Aorta (tissue), 5 donors: ENCODE measurements around the gene GPR35. TPM values are rescaled to one million over a fixed set of nuclear protein-coding genes. Genes with fewer than 3 reads are reported as not detected.

Experiments used
- ATAC-seq: fragments of 200-7000 bp; cut with Tn5 transposase; one replicate; pipeline ENCODE4 v1.9.1; 2022; ENCODE audit warnings: moderate library complexity; ENCODE audit not compliant: low FRiP score
- DNase-seq, 2 donors: peaks; one replicate each; pipeline ENCODE4 v3.0.0-alpha.2; 2020
- H3K27ac ChIP-seq, 2 donors: one replicate each; pipeline ENCODE4 v1.5.1; 2013; ENCODE audit warnings: low read length in 2 of 2, mild to moderate bottlenecking in 2 of 2, moderate library complexity in 2 of 2, control low read depth in 1 of 2, inconsistent platforms in 1 of 2, low read depth in 1 of 2
- H3K27me3 ChIP-seq, 2 donors: one replicate each; pipeline ENCODE4 v1.6.1; 2013; ENCODE audit warnings: control low read depth in 1 of 2, low read length in 1 of 2, mild to moderate bottlenecking in 1 of 2, moderate library complexity in 1 of 2; ENCODE audit not compliant: insufficient read depth in 2 of 2, control insufficient read depth in 1 of 2
- H3K36me3 ChIP-seq, 2 donors: one replicate each; pipeline ENCODE4 v1.6.1; 2013; ENCODE audit warnings: control low read depth in 1 of 2, low read length in 1 of 2, mild to moderate bottlenecking in 1 of 2; ENCODE audit not compliant: insufficient read depth in 2 of 2, control insufficient read depth in 1 of 2
- H3K4me1 ChIP-seq, 2 donors: one replicate each; pipeline ENCODE4 v1.6.1; 2013; ENCODE audit warnings: low read length in 2 of 2, control low read depth in 1 of 2, mild to moderate bottlenecking in 1 of 2, moderate library complexity in 1 of 2; ENCODE audit not compliant: insufficient read depth in 2 of 2, control insufficient read depth in 1 of 2
- H3K4me3 ChIP-seq, 2 donors: one replicate each; pipeline ENCODE4 v1.5.1; 2013; ENCODE audit warnings: low read length in 2 of 2, control low read depth in 1 of 2, mild to moderate bottlenecking in 1 of 2
- H3K9me3 ChIP-seq: one replicate; pipeline ENCODE4 v1.6.1; 2013; ENCODE audit warnings: mild to moderate bottlenecking, low read length; ENCODE audit not compliant: control insufficient read depth
- WGBS, 2 donors: extraction: QIAGEN DNeasy Blood & Tissue Kit; methylation state at CpG; one replicate each; pipeline ENCODE4 v1.1.7; 2013; 5-methylcytosine and 5-hydroxymethylcytosine counted together
- intact Hi-C, 2 donors: fragments of 100-400 bp; cut with DNase I; formaldehyde crosslinking; loops; one replicate each; pipeline versions ENCODE4 v1.14.2 to v1.15.0; 2022
- polyA plus RNA-seq, 2 donors: library from polyadenylated mRNA; stranded (reverse); fragments of 200-250 nt; gene quantifications; one replicate each; pipeline ENCODE4 v1.2.3, GENCODE V29; 2013
- total RNA-seq, 2 donors: library from RNA; stranded (reverse); fragmentation: NEBNext Ultra II Directional; extraction: Animal tissue kit (Norgen Biotek cat#: 25700); gene quantifications; one replicate each; pipeline ENCODE4 v1.2.1, GENCODE V29; 2021
- donor health status: healthy with polysubstance abuse.
- donor health status: Bipolar disorder and iron deficiency.
- donor health status: DM: no; HTN: no; CAD: no.
- donor health status: DM: no; HTN: no; CAD: no.
- donor health status: DM: yes; HTN: yes; CAD: no.

GPR35 gene
- total and polyA plus RNA-seq, 4 donors, result 2.1 to 14.5 (median 7.0) TPM

DNA sequence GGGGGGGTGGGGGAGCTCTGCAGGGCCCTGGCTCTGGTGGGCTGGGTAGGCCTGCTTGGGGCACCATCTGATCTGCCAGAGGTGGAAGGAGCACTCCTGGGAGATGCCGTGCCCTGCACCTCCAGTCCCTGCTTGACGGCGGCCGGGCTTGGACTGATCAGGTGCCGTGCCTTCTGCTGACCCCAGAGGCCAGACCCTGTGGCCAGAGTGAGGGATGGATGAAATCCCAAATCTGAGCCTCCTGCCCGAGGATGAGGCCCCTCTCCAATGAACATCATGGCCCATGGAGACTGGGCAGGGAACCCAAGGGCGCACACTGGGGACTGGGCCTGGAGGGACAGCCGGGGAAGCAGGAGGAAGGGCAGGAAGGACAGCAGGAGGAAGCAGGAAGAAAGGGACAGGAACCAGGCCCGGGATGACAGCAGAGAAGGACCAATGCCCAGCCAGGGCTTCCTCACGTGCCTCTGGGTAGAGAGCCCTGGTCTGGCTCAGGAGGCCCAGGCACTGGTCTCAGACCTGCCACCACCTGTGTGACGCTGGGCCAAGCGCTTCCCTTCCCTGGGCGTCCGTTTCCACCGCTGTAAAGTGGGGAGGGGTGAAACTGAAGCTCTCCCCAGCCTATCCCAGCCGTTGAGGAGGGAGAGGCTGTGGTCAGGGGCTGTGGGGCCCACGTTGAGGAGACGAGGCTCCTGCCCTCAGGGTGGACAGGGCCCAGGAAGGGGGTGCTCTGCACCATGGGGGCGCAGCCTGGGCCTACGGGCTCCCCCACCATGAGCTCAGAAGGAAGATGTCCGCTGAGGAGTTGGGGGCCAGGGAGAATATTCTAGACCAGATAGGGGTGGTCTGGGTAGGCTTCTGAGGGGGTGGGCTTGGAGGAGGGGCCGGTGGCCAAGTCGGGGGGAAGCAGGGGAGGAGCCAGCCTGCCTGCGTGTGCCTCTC lies 1.0 kb upstream of the GPR35 start:
- peak; percentile 42 to 58 for DNase-seq
- ATAC-seq, result peak; percentile 8
- 70 to 78% methylated on average over 21 to 24 of the region's 24 CpGs for WGBS, 2 donors
- Histone ChIP-seq H3K4me1 (no peaks in the 10 kb centered on the region), H3K9me3 (no peaks in the 10 kb centered on the region), H3K27ac (no peak overlapping the region), H3K4me3 (no peak overlapping the region), H3K27me3 (no peaks in the 10 kb centered on the region), H3K36me3 (no peaks in the 10 kb centered on the region)
- intact Hi-C loops, result no loop called here

DNA sequence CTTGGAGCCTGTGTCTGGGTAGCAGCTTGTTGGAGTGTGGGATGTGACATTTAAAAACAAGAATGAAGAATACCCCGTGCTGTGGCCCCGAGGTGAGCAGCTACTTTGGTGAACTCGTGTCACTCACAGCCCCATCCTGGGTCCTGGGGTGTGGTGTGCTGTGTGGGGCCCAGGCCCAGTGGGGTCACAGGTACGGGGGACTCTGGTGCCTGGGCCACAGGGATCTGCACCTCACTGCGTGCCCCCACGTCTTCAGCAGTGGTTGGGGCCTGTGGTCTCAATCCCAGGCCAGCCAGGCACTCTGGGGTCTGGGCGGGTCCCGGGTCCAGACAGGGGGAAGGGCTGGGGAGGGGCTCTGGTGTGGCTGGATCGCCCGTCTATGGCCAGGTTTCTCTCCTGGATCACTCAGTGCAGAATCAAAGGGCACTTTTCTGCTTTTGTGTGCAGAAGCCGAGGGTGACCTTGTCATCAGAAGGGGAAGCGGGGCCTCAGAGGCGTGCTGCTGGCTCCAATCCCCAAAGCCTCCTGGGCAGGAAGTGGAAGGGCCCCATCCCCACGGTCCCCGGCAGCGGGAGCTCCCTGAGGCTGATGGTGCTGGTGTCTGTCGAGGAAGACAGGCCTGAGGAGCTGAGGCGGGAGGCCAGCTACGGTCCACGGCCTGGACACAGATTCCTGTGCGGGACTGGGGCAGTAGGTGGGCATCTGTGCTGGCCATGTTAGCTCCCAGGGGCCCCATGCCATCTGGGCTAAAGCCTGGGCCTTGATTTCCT lies 1.4 kb downstream of the GPR35 start:
- DNase-seq (peak; percentile 68 to 79), ATAC-seq (no peak)
- intact Hi-C loops, result no loop called here
- Histone ChIP-seq H3K4me3 (no peak overlapping the region), H3K36me3 (no peaks in the 10 kb centered on the region), H3K4me1 (no peaks in the 10 kb centered on the region), H3K27me3 (no peaks in the 10 kb centered on the region), H3K27ac (no peak overlapping the region), H3K9me3 (no peaks in the 10 kb centered on the region)
- 74 to 81% methylated on average over 21 of the region's 21 CpGs for WGBS, 2 donors

DNA sequence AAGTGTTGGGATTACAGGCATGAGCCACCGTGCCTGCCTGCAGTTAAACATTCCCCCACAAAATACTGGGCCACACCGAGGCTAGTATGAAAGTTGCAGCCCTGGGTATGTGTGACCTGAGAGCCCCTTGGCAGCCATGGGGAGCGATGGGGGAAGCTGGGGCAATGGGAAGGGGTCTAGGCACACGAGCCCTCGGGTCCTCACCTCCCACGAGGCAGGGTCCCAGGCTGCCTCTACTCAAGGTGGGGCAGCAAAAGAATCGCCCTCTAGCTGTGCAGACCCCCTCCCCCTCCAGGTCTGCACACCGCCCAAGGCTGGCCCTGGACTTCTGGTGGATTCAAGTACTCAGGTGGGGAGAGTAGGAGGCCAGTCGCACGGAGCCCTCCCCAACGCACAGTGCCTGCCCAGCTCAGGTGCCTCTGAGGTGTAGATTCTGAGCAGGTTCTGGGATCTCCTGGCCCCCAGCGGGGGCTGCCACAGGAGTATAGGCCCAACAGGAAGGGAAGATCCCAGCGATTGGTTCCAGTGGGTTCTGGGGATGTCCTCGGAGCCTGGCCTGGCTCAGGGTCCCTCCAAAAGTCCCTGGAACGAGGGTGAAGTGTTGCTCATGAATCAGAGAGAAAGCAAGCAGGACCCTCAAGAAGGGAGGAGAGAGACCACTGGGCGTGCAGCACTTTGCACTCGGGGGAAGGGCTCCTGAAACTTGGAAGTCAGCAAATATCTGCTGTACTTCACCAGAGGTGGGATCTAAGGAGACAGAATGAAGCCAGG lies 2.6 kb downstream of the GPR35 start:
- Histone ChIP-seq H3K36me3 (no peaks in the 10 kb centered on the region), H3K4me1 (no peaks in the 10 kb centered on the region), H3K27ac (no peak overlapping the region), H3K27me3 (no peaks in the 10 kb centered on the region), H3K4me3 (no peak overlapping the region), H3K9me3 (no peaks in the 10 kb centered on the region)
- intact Hi-C loops, result no loop called here
- WGBS, 2 donors, result 88 to 91% methylated on average over 17 of the region's 17 CpGs
- DNase-seq (peak in 1 of 2 donors; percentile 44), ATAC-seq (no peak)

DNA sequence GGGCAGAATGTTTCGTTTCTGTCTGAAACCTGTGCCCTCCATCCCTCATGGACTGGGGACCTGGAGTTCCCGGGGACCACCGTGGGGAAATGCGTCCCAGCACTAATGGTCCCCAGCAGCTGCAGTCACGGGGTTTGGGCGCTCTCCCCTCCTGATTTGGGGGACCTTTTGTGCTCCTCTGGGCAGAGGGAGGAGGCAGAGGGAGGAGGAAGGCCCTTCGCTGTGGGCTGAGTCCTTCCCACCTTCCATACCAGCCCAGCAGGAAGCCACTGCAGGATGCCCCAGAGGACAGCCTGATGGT lies 3.2 kb downstream of the GPR35 start:
- H3K36me3 ChIP-seq, result no peaks in the 10 kb centered on the region
- intact Hi-C loops, result no loop called here
- no peaks in the 10 kb centered on the region for H3K4me1 ChIP-seq
- DNase-seq (no peak), ATAC-seq (no peak)
- H3K9me3 ChIP-seq, result no peaks in the 10 kb centered on the region
- 76 to 85% methylated on average over 7 of the region's 7 CpGs for WGBS, 2 donors
- no peaks in the 10 kb centered on the region for H3K27me3 ChIP-seq
- H3K4me3 ChIP-seq, result no peak overlapping the region
- H3K27ac ChIP-seq, result no peak overlapping the region

DNA sequence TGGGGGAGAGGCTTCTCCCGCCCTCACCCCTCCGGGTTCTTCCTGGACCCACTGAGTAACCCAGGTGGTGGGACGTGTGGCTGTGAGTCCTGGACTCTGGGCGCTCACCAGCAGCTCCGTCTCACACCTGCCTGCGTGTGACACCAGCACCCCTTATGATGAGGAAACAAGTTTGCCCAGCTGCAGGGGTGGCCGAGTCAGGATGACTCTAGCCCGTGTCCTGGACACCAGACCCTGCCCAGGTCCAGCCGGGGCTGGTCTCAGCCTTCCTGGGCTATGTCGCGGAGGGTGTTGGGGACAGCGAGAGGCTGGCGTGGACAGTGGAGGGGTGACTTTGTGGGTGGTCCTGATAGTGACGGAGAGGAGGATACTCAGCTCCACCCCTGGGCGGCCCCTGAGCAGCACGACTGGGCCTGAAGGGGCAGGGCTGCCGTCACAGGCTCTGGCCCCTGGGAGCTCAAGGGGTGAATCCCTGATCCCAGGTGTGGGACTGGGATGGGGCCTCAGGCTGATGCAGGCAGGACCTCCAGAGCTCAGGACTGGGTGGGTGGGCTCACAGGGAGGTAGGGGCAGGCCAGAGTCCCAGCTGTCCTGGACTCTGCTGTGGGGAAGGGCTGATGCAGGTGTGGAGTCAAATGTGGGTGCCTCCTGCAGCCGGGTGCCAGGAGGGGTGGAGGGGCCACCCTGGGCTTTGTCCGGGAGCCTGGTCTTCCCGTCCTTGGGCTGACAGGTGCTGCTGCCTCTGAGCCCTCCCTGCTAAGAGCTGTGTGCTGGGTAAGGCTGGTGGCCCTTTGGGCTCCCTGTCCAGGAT lies 3.7 kb downstream of the GPR35 start:
- intact Hi-C loops, result no loop called here
- peak; percentile 35 to 72 for DNase-seq
- H3K27me3 ChIP-seq, result no peaks in the 10 kb centered on the region
- no peak overlapping the region for H3K27ac ChIP-seq
- no peaks in the 10 kb centered on the region for H3K36me3 ChIP-seq
- 61 to 68% methylated on average over 20 of the region's 20 CpGs for WGBS, 2 donors
- H3K4me1 ChIP-seq, result no peaks in the 10 kb centered on the region
- H3K4me3 ChIP-seq, result no peak overlapping the region
- H3K9me3 ChIP-seq, result no peaks in the 10 kb centered on the region
- ATAC-seq, result no peak

DNA sequence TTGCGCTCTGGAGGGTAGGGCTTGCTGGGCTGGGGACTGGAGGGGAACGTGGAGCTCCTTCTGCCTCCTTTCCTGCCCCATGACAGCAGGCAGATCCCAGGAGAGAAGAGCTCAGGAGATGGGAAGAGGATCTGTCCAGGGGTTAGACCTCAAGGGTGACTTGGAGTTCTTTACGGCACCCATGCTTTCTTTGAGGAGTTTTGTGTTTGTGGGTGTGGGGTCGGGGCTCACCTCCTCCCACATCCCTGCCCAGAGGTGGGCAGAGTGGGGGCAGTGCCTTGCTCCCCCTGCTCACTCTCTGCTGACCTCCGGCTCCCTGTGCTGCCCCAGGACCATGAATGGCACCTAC lies 4.3 kb downstream of the GPR35 start:
- no peaks in the 10 kb centered on the region for H3K9me3 ChIP-seq
- no peak for DNase-seq
- 85 to 86% methylated on average over 5 of the region's 5 CpGs for WGBS, 2 donors

DNA sequence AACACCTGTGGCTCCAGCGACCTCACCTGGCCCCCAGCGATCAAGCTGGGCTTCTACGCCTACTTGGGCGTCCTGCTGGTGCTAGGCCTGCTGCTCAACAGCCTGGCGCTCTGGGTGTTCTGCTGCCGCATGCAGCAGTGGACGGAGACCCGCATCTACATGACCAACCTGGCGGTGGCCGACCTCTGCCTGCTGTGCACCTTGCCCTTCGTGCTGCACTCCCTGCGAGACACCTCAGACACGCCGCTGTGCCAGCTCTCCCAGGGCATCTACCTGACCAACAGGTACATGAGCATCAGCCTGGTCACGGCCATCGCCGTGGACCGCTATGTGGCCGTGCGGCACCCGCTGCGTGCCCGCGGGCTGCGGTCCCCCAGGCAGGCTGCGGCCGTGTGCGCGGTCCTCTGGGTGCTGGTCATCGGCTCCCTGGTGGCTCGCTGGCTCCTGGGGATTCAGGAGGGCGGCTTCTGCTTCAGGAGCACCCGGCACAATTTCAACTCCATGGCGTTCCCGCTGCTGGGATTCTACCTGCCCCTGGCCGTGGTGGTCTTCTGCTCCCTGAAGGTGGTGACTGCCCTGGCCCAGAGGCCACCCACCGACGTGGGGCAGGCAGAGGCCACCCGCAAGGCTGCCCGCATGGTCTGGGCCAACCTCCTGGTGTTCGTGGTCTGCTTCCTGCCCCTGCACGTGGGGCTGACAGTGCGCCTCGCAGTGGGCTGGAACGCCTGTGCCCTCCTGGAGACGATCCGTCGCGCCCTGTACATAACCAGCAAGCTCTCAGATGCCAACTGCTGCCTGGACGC lies 4.9 kb downstream of the GPR35 start:
- 95 to 96% methylated on average over 50 of the region's 50 CpGs for WGBS, 2 donors
- ATAC-seq, result no peak
- DNase-seq, result peak in 1 of 2 donors; percentile 29

More for the DNA sequence above, 4.3 kb downstream of the GPR35 start:
- intact Hi-C loops, result no loop called here
- no peaks in the 10 kb centered on the region for H3K36me3 ChIP-seq
- no peaks in the 10 kb centered on the region for H3K27me3 ChIP-seq
- H3K4me3 ChIP-seq, result no peak overlapping the region
- H3K27ac ChIP-seq, result no peak overlapping the region
- H3K4me1 ChIP-seq, result no peaks in the 10 kb centered on the region
- ATAC-seq, result no peak

More for the DNA sequence above, 4.9 kb downstream of the GPR35 start:
- intact Hi-C loops, result no loop called here
- no peaks in the 10 kb centered on the region for H3K36me3 ChIP-seq
- no peaks in the 10 kb centered on the region for H3K4me1 ChIP-seq
- H3K27ac ChIP-seq, result no peak overlapping the region
- H3K9me3 ChIP-seq, result no peaks in the 10 kb centered on the region
- no peaks in the 10 kb centered on the region for H3K27me3 ChIP-seq
- no peak overlapping the region for H3K4me3 ChIP-seq
